ENCODE results near the gene FDXACB1.

FDXACB1 gene

DNA sequence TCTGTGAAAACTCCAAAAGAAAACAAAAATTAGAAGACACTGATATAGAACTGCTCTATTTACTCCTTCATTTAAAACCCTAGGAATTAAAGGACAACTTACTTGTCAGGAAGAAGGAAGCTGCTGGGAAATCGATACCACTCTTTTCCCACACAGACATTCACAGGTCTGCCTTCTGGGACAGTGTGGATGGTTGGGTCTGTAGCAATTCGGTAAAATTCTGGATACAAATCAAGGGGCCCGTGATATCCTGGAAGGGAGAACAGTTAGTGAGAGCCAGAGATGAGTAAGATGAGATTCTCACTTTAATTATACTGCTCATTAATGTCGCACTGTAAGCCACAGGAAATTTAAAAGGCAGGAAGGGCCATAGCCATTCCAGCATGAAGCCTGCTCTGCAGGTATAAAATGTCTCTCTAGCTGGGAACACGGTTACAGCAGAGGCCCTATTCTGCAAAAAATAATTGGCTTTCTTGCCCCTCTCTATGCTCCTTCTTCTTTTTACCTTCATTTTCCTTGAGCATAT lies 41.5 kb downstream of the FDXACB1 start:
- TF ChIP-seq, protein P1, sequence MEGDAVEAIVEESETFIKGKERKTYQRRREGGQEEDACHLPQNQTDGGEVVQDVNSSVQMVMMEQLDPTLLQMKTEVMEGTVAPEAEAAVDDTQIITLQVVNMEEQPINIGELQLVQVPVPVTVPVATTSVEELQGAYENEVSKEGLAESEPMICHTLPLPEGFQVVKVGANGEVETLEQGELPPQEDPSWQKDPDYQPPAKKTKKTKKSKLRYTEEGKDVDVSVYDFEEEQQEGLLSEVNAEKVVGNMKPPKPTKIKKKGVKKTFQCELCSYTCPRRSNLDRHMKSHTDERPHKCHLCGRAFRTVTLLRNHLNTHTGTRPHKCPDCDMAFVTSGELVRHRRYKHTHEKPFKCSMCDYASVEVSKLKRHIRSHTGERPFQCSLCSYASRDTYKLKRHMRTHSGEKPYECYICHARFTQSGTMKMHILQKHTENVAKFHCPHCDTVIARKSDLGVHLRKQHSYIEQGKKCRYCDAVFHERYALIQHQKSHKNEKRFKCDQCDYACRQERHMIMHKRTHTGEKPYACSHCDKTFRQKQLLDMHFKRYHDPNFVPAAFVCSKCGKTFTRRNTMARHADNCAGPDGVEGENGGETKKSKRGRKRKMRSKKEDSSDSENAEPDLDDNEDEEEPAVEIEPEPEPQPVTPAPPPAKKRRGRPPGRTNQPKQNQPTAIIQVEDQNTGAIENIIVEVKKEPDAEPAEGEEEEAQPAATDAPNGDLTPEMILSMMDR (IDR thresholded peaks at IDR 0.05; ENCODE audit: low read depth, low read length), result no peak
- H3K4me3 ChIP-seq (replicated peaks in 1 of 2; ENCODE audit: low read depth in 2 of 2, low read length in 2 of 2), result no peak overlapping the region
- no peak for DNase-seq (ENCODE audit: low read depth in 2 of 2)

DNA sequence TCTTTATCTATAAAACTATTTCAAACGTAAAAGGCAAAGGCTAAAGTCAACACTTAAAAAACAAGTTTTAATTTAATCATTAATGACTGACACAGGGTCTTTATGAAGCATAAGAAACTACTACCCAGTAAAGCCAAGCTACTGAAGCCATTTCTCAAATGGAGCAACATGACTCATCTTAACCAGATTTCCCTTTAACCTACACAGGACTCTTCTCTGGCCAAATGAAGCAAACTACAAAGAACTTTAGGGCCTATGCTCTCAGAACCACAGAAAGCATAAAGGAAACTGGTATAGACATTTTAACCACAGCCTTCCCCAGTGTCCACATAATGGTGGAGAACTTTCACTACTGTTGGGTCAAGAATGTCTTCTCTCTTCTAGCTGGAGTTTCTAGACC lies 42.2 kb downstream of the FDXACB1 start:
- DNase-seq (ENCODE audit: low read depth in 2 of 2), result peak in 1 of 2 donors; percentile 39
- TF ChIP-seq, protein P1 (IDR thresholded peaks at IDR 0.05; ENCODE audit: low read depth, low read length), result no peak
- no peak overlapping the region for H3K4me3 ChIP-seq (replicated peaks in 1 of 2; ENCODE audit: low read depth in 2 of 2, low read length in 2 of 2)

DNA sequence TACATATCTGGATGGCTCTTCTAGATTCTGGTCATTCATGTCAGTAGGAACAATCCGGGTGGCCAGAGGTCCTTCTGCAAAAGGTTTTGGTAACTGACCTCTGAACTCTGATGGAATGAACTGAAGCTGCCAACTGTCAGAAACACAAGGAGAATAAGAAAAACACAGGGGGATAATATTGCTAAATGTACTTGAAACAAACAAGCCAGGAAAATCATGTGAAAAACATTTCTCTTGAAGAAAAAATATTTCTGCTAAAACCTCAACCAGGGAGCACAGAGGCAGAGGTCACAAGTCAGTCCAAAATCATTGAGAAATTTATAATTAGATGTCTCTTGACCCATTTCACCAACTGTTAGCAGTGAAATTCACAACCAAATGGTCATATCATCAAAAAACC lies 42.8 kb downstream of the FDXACB1 start:
- TF ChIP-seq, protein P1 (IDR thresholded peaks at IDR 0.05; ENCODE audit: low read depth, low read length), result no peak
- H3K4me3 ChIP-seq (replicated peaks in 1 of 2; ENCODE audit: low read depth in 2 of 2, low read length in 2 of 2), result no peak overlapping the region
- DNase-seq (ENCODE audit: low read depth in 2 of 2), result peak in 1 of 2 donors; percentile 41

DNA sequence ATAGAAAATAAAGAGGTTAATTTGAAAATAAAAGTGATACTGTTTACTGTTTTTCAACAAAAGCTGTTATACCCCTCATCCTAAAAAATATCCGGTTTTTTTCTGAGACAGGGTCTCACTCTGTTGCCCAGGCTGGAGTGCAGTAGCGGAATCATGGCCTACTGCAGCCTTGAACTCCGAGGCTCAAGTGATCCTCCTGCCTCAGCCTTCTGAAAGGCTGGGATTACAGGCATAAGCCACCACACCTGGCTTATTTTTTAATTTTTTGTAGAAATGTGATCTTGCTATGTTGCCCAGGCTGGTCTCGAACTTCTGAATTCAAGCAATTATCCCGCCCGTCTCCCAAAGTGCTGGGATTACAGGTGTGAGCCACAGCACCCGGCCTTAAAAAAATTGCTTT lies 43.3 kb downstream of the FDXACB1 start:
- DNase-seq (ENCODE audit: low read depth in 2 of 2), result no peak
- TF ChIP-seq, protein P1 (IDR thresholded peaks at IDR 0.05; ENCODE audit: low read depth, low read length), result no peak

DNA sequence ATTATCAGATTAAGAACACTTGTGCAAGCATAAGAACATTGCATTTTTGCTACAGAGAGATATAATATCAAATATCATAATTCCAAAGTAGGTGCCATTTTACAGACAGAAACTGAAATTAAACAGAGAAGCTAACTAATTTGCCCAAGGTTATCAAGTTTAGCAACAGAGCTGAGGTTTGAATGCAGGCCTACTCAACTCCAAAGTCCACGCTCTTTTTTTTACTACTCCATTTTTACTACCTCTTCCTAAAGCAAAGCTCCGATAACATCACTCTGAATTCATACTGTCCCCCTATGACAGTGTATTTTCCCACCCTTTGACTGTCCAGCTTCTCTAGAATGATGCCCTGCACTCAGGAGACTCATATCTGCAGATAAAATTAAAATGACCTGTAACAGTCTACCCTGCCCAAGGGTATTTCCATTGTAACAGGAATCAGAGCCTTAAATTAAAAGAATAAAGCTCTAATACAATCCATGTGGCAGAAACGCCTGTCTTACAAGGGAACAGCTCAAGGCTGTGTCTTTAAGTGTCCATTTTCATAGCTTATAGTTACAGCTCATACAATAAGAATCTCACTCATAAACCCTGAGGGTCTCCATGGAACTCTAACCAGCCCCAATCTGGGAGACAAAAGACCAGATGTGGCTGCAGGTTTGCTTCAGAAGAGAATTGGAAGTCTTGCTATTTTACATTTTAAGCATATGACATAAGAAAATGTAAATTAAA lies 44.4 kb downstream of the FDXACB1 start:
- DNase-seq (ENCODE audit: low read depth in 2 of 2), result no peak
- TF ChIP-seq, protein P1 (IDR thresholded peaks at IDR 0.05; ENCODE audit: low read depth, low read length), result no peak
- no peak overlapping the region for H3K4me3 ChIP-seq (replicated peaks in 1 of 2; ENCODE audit: low read depth in 2 of 2, low read length in 2 of 2)

More for the DNA sequence above, 43.3 kb downstream of the FDXACB1 start:
- H3K4me3 ChIP-seq (replicated peaks in 1 of 2; ENCODE audit: low read depth in 2 of 2, low read length in 2 of 2), result no peak overlapping the region

DNA sequence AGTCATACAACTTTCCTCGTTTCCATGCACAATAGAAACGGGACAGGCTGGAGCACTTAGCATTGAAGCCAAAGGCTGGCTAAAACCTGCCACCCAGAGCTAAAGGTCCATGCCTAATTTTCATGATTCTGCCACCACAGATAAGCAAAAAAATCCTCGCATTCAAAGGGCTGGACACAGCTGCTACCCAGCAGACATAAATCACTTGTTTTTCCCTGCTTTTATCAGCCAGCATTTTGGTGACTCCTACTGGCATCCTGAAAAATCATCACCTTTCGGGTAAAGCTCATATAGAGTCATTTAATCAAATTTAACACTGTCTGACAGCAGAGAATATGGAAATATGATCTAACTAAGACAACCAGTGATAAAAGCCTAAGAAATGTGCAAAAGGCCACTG lies 45.4 kb downstream of the FDXACB1 start:
- peak in 1 of 2 donors; percentile 32 for DNase-seq (ENCODE audit: low read depth in 2 of 2)

More for the DNA sequence above, 45.4 kb downstream of the FDXACB1 start:
- TF ChIP-seq, protein P1 (IDR thresholded peaks at IDR 0.05; ENCODE audit: low read depth, low read length), result no peak
- no peak overlapping the region for H3K4me3 ChIP-seq (replicated peaks in 1 of 2; ENCODE audit: low read depth in 2 of 2, low read length in 2 of 2)
